GM21390 (cell line): ENCODE data around the gene DNAJB6.

ENCODE experiments used
- ATAC-seq: cut with Tn5 transposase; IDR thresholded peaks from one replicate; pipeline ENCODE4 v1.9.1; 2021; ENCODE audit not compliant: unreplicated experiment

Gene DNAJB6

DNA sequence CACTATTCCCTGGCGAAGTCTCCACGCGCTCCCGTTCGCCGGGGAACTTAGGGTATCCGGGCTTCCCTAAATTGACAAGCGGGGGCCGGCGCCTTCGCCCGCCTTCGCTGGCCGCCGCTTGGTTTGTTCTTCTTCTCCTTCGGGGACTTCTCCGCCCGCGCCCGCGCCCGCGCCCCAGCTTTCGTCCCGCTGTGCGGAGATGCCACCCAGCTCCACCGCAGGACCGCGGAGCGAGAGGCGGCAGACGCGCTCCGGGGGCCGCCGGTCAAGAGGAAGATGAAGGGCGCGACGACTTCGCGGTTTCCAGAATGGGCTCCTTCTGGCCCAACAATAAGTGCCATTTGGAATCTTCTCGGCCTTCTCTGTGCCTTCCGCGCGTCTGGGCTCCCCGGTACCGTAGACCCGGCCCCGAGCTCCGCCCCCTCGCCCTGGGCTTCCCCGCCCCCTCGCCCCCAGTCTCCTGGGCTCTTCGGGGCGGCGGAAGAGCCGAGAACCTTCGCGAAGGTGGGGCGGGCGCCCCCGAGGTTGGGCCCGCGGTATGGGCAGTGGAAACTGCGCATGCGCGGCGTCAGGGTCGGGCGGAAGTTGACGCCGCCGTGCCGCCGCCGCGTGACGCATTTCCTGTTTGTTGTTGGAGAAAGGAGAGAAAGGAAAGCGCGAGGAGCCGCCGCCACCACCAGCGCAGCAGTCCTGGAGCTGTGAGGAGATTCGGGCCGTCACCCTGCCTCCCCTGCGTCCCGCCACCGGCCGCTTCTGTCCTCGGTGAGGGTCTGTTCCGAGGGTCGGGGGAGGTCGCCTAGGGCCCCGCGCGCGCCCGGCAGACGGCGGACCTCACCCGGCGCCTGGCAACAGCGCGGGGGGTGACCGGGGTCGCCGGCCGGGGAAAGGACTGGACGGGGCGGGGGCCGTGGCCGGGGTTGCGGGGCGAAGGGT lies at the start of gene DNAJB6:
Gene DNAJB6 (plus strand): TSS at position 622 of the 933 bp plus-strand sequence. CDS start 21,569 bp downstream, outside the sequence.
- peak; percentile 73 for ATAC-seq

DNA sequence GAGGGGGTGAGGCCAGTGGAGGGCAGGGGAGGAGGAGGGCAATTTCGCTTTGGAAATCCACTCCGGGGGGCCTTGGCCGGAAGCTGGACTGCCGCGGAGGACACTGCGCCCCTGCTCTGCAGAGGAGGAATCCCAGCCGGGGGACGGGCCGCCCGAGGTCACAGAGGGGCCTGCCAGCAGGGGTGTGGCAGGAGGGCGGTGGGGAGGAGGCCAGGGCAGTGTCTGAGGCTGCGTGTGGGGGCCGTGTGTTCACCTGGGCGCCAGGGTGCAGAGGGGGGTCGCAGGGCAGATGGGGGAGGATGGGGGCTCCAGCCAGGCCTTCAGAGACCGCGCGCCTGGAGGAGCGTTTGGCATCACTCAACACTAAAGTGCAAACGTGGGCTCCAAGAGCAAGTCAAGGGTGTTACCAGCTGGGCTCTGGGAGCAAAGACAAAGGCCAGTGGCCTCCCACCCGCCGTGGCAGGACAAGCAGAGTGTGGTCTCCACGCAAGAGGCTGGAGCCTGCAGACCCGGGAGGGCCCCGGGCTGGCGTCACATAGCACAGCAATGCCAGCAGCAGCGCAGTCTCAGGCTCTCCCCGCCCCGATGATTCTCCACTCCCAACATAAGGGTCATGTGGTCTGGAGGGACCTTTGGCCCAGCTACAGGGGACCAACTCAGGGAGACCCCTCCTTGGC lies 45.3 kb upstream of the DNAJB6 start:
- ATAC-seq: no peak

DNA sequence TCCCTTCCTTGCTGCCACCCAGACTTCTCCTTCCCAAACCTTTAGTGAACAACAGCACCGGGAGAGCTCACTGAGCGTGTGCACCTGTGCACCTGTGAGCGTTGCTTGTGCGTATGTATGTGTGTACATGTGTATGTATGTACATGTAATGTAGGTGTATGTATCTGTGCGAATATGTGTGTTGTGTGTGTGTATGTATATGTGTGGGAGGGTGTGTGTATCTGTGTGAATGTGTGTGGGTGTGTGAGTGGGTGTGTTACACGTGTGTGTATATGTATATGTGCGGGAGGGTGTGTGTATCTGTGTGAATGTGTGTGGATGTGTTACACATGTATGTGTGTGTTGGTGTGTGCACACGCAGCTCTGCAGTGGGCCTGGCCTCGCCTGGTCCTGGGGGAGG lies 44.5 kb upstream of the DNAJB6 start:
- no peak for ATAC-seq

DNA sequence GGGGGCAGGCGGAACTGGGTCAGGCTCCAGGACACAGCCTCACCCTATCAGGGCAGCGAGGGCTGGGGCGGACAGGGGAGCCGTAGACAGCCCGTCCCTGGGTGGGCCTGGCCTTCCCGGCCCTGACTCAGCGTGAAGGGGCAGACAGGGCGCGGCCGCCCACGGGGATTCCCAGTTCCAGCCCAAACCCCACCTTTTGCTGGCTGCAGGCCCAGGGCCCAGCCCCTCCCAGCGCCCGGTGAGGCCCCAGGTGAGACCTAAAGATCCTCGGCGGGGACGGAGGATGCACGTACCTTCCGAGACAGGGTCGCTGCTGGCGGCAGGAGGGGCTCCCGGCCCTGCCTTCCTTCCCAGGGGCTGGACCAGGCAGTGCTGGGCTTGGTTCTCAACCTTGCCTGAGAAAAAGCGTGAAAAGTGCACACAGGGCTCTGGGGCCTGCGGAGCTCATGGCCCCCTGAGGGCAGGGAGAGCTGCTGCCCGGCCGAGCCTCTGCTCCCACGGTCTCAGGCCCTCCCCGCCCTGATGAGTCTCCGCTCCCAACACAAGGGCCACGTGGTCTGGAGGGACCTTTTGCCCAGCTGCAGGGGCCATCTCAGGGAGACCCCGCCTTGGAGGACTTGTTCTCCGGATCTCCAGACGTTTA lies 43.9 kb upstream of the DNAJB6 start:
- ATAC-seq: no peak

DNA sequence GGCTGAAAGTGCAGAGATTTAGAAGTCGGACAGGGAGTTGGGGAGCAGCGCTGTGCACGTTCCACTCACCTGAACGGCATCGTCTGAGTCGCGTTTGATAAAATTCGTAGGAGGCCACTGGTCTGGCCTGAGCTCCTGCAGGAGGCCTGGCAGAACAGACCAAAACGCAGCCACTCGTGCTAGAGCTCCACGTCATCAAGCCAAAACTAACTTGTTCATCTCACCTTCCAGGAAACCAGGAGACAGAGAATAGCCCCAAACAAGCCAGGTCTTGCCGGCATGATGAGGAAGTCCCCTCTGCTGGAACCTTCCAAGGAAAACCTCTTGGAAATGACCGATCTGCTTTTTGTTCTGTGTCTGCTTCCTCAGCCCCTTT lies 43.4 kb upstream of the DNAJB6 start:
- no peak for ATAC-seq

DNA sequence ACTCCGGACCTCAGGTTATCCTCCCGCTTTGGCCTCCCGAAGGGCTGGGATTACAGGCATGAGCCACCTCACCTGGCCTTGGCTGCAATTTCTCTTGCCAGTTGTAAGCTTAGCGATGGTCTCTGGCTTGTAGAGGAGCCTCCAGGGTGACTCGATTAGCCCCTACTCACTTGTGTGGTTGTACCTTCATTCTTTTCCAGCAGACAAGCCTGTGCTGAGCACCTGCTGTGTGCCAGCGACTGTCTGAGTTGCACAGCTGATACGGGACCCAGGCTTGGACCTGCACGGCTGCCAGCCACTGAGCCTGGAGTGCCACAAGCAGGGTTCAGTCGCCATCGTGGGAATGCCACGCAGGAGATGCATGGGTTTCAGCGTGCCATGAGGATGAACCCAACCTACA lies 42.0 kb upstream of the DNAJB6 start:
- ATAC-seq: no peak

DNA sequence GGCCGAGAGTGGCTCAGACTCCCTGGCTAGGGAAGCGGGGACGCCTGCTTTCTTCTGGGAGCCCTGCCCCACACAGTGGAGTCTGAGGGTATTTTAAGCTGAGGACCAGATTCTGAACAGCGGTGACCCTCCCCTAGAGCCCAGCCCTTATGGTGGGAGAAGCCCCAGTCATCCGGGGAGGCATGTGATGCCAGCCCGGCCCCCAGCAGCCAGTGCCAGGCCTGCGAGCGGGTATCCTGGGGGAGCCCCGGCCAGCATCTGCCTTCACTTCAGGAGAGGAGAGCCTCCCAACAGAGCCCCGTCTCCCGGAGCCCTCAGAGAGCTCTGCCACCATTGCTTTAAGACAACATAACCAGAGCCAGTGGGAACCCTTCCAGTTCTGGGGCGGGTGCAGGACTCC lies 41.5 kb upstream of the DNAJB6 start:
- no peak for ATAC-seq

DNA sequence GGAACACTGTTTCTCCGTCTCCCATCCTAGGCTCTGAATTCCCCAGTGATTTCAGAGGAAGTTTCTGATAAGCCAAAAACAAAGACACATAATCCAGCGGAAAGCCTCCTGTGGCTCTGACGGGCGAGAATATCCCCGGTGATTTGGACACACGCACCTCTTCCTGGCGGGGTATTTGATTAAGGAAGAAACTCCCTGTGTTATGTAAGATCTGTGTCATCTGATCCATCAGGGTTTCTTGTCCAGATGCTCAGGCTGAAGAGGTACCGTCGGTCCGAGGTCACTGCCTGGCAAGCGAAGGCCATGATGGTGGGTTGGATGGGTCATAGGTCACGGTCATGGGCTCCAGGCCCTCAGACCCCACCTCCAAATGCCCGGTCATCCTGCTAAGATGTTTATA lies 39.6 kb upstream of the DNAJB6 start:
- no peak for ATAC-seq

DNA sequence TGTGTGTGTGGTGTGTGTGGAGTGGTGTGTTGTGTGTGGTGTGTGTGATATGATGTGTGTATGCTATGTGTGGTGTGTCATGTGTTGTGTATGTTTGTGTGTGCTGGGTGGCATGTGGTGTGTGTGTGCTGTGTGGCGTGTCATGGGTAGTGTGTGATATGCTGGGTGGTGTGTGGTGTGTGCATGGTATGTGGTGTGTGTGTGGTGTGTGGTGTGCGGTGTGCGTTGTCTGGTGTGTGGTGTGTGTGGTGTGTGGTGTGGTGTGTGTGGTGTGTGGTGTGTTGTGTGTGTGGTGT lies 37.5 kb upstream of the DNAJB6 start:
- no peak for ATAC-seq

DNA sequence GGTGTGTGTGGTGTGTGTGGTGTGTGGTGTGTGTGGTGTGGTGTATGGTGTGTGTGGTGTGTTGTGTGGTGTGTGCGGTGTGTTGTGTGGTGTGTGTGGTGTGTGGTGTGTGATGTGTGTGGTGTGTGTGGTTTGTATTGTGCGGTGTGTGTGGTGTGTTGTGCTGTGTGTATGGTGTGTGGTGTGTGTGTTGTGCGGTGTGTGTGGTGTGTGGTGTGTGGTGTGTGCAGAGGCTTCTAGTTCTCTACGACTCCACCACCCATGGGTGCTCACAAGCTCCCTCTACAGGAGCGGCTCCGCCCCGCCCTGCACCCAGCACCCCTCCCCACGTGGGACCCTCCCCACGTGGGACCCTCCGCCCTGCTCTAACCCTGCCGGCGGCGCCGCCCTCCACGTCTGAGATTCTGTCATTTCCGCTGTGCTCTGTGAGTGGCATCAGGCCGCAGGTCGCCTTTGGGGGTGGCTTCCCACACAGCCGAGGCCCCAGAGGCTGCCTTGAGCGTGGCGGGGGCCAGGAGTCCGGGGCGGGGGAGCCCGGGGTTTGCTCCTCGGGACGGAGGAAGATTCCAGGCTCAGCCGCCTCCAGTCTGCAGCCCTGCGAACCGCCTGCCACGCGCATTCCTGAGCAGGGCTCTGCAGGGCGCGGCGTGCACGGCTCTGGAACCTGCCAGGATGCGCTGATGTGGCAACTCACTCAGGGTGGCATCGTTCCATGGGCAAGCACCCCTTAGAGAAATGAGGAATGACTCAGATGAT lies 37.0 kb upstream of the DNAJB6 start:
- ATAC-seq: no peak

DNA sequence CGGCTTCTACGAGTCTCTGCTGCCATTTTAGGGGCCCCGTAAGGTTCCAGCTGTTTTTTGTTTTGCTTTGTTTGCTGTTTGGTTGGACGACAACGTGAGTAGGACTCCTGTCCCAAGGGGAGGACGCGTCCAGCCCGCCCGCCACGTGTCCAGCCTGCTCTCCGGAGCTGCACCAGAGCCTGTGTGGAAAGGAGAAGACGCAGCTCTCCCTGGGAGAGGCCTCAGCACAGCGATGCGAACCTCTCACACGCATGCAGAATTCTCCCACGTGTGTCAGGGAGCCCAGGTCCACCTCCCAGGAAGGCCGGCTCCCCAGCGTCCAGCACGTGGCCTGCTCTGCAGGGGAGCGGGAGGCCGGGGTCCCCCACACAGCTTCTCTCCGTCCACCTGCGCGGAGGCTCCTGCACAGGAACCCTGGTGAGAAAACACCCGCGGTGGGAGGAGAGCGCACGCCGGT lies 36.4 kb upstream of the DNAJB6 start:
- ATAC-seq: no peak

DNA sequence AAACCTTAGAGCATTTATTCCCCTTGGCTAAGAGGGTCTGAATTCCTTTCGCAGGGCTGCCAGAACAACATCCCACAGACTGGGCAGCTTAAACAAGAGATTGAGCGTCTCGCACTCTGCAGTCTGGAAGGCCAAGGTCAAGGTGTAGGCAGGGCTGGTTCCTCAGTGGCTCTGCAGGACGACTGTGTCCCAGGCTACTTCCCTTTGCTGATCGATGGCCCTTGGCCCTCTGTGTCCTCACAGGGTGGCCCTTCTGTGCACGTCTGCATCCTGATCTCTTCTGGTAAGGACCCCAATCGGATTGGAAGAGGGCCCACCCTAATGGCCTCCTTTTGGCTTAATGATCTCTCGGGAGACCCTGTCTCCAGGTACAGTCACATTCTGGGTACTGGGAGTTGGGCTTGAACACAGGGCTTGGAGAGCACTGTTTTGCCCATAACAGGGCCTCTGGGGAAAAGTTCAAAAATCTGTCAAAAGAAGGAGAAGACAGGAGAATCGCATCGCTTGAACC lies 35.1 kb upstream of the DNAJB6 start:
- ATAC-seq: no peak

DNA sequence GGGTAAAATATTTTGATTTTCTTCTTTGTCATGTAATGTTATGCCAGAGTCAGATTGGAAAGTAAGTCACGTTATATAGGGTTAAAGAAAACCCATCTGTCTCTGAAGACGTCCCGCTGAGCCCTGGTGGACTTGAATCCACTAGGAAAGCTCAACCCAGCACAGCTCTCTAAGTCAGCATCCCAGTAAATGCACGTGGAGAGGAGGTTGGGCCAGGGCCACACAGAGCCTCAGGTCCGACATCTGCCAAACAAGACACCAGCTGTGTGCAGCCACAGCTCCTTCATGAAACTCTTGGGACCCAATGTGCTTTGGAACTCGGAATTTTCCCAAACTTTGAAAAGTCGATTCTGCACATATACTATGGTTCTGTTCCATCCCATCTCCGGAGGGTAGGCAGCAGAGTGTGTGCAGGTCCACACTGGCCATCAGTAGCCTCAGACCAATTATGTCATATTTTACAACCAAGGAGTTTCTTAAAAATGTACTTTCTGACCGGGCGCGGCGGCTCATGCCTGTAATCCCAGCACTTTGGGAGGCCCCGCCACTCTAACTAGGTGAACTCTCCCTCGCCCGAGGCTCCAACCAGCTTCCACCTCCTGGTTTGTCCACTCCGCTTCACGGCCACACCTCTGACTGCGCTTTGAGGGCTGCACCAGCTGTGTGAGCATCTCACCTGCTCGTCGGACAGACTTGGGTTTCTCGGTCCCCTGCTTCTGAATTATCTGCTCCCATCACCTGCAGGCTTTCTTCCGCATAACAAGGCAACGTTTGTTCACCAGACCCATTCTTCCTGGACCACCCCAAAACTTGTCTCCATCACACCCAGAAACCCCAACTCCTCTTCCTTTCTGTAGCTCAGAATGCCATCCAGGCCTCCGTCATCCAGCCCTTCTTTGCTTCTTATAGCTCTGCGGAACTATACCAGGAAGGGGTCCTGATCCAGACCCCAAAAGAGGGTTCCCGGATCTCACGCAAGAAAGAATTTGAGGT lies 29.7 kb upstream of the DNAJB6 start:
- no peak for ATAC-seq

DNA sequence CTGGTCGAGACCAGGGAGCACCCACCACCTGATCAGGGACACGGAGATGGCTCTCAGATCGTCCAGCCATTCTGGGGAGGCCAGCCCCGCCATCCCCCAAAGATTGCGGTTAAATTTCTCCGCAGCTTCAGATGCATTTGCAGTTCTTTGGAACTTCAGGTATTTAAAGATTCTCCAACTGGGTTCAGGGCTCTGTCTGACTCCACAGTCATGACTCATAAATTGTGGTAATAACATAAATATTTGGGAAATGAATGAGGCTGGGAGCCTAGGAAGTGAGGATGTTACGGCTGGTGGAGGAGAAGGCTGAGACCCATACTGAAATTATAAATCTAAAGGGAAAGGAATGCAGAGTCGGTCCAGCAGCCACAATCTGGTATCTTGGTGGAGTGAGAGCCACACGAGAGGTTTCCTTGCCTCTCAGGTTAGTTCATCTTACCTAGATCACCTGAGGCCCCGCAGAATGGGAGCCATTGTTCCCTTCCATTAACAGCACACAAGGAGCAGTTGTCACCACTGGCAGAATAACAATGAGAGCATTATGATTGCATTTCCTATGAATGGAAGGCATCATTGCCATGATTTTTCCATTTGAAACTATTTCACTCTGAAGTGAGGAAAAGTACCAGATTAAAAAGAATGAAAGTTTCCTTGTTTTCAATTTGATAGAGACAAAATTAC lies 26.7 kb upstream of the DNAJB6 start:
- ATAC-seq: no peak

DNA sequence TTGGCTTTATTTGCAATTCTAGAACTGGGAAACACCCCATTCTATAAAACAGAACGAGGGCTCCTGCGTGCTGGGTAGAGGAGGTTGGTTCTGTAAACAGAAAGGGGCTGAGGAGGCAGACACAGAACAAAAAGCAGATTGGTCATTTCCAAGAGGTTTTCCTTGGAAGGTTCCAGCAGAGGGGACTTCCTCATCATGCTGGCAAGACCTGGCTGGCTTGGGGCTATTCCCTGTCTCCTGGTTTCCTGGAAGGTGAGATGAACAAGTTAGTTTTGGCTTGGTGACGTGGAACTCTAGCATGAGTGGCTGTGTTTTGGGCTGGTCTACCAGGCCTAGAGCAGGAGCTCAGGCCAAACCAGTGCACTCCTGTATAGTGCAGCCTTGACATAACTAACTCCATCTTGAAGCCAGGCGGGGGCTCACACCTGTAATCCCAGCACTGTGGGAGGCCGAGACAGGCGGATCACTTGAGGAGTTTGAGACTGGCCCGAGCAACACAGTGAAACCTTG lies 26.1 kb upstream of the DNAJB6 start:
- ATAC-seq: no peak

DNA sequence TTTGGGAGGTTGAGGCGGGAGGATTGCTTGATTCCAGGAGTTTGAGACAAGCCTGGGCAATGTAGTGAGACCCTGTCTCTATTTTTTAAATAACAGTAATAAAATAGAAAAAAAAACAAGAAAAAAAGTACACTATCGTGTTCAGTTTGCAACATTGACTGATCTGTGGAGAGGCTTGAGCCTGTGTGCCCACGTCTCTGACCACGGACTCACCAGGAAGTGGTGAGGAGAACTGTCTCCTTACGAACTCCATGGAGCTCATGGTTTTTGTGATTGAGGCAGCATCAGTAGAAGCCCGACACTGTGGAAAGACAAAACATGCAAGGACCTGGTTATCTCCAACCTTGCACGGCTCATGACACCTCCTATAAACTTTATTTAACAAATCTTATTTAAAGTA lies 23.9 kb upstream of the DNAJB6 start:
- no peak for ATAC-seq

DNA sequence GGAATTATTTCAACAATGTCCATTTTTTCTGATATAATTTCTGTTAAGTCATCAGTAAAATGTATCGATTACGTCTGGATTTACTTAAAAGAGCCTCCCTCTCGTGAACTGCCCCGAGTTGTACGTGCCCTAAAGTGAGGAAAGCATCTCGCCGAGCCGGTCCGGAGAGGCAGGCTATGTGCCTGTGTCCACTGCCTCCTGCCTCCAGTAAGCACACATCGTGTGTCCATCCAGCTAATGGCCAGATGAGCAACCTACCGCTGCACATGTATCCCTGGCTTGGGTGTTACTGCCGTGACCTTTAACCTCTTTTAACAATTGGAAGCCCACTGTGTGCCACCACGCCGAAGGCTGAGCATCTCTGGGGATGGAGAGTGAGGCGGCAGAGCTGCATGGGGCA lies 23.2 kb upstream of the DNAJB6 start:
- ATAC-seq: no peak

DNA sequence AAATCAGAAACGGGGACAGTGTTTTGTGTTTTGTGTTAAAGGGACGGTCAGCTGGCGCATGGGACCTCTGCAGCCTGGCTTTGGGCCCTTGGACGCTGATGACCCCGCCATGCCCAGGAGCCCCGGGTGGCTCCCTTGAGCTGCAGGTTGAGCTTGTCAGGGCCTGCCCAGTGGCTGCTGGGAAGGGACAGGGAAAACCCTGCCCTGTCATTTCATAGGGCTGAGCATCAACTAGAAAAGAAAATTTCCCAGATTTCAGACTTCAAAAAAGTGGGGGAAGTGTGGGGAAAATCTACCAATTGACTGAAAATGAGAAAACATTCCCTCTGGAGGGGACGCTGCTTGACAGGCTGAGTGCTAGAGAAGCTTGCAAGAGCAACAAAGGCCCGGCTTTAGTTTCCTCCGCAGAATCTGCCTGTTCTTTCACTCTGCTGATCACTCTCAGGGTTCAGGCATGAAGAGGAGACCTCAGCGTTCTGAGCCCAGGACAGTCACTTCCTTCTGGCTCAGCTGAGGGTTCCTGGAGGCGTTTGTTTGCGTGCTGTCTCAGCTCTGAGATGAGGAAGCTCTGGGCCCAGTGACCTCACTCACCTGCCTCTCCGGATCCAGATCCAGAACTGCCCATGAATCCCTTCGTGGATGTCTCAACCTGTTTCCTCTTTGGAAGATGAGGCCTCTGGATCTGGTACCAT lies 18.6 kb upstream of the DNAJB6 start:
- ATAC-seq: peak; percentile 71

DNA sequence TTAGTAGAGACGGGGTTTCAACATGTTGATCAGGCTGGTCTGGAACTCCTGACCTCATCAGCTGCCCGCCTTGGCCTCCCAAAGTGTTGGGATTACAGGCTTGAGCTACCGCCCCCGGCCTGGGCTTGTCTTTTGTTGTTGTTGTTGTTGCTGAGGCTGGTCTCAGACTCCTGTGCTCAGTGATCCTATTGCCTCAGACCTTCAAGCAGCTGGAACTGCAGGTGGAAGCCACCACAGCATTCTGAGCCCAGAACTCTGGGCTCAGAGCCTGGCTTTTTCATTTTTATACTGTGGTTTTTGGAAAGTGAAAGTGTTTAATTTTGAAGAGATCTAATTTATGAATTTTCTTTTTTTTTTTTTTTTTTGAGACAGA lies 16.2 kb upstream of the DNAJB6 start:
- ATAC-seq: no peak
